Fibroblast of lung (primary cell): Measurements from ENCODE around the gene VWF.

Experiments used
- CTCF ChIP-seq, 2 donors: IDR thresholded peaks in 1 of 2; conservative IDR thresholded peaks in 1 of 2; 1 replicate in 1 of 2; 2 replicates in 1 of 2; pipeline ENCODE4 v1.5.1; 2011 to 2012; ENCODE audit warnings: low read length in 2 of 2, control low read depth in 1 of 2, inconsistent platforms in 1 of 2, low read depth in 1 of 2, mild to moderate bottlenecking in 1 of 2
- EZH2 ChIP-seq: IDR thresholded peaks from 2 replicates; pipeline ENCODE4 v1.5.1; 2012; ENCODE audit warnings: low read length, control low read depth, mild to moderate bottlenecking; ENCODE audit errors: missing control alignments

GRCh38 chr12:5967645-5968415 lies 156.6 kb downstream of the VWF start:
- TF ChIP-seq CTCF (conservative IDR thresholded peaks at IDR 0.05 in 1 of 2, IDR thresholded peaks at IDR 0.05 in 1 of 2; ENCODE audit: low read depth in 1 of 2, low read length in 2 of 2) = no peak
- no peak for TF ChIP-seq EZH2
